IPS DF 4.7 (cell line): ENCODE results near the gene FBXL14.
"Not testable (repeated sequence)": the region's sequence is repeated elsewhere in the genome, so short reads cannot be mapped to it uniquely, and the experiment has no call there.

Experiments used
- DNase-seq: peaks from one replicate; pipeline ENCODE4 v3.0.0-alpha.2; 2013; ENCODE audit warnings: low spot score; ENCODE audit errors: extremely low read depth

Gene FBXL14

GRCh38 chr12:1573960-1574864, 20.2 kb downstream of the FBXL14 start:
- no peak for DNase-seq

DNA sequence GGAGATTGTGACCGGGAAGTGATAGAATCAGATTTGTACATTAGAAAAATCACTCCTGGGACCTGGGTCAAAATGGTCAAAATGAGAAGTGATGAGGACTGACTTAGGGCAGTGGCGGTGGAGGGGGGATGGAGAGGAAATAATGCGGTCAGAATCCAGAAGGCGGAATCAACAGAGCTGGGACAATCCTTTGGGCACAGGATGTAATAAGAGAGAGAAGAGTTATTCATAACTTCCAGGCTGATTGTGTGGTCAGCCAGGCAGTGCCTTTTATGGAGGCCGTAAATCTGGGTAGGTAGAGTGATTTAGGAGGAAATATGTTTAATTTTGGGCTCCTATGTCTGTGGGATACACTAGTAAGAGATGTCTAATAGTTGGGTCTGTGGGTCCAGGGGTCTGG, 21.6 kb downstream of the FBXL14 start:
- no peak for DNase-seq

DNA sequence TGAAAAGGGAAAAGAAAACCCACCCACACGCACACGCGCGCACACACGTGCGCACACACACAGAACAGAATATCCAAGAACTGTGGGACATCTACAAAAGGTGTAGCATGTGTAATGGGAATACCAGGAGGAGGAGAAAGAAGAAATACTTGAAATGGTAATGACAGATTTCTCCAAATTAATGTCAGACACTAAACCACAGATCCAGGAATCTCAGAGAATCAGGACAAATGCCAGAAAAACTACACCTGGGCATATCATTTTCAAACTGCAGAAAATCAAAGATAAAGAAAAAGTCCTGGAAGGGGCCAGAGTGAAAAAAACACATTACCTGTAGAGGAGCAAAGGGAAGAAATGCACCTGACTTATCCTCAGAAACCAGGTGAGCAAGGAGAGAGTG, 26.5 kb downstream of the FBXL14 start:
- DNase-seq, result no peak

DNA sequence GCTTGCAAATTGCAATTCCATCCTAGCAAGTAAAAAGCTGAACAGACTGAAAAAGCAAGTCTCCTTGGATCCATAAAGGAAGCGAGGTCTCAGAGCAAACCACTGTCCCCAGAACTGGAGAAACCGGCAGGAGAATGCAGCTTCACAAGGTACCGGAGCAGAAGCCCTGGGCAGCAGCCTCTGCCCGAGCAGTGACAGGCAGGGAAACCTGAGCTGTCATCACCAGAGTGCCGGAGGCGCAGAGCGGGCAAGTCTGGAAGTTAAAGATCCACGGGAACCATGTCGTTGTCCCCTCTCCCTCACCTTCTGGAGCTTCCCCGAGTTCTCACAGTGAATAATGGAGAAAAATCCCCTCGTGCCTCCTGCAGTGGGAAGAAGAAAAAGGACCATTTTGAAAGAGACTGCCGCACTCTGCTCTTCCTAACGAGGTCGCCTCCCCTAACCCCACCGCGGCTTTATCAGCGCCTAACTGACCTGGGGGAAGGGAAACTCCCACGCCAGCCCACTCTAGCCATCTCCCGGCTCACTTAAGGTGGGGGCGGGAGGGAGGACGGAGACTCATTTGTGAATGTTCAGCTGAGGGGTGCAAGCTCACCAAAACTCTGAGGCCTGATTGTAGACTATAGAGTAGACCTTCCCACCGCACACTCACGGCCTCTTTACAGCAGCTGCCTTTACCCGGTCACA, 27.8 kb downstream of the FBXL14 start:
- DNase-seq, result no peak

DNA sequence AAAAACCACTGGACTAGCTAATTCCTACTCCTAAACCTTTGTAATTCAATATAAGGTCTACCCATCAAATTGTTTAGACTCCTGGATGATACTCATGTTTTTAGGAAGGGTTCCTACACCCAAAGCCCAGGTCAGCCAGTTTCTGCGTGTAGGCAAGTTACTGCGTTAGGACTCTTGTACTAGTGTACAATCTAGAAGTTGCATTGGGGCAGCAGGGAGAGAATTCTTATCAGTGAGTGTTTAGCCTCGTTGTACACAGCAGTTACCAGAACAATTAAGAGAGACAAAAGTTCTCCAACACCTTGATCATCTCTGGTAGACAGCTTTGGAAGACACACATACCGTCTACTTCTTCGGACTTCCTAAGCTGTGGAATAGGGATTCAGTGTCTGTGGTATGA, 29.2 kb downstream of the FBXL14 start:
- no peak for DNase-seq

DNA sequence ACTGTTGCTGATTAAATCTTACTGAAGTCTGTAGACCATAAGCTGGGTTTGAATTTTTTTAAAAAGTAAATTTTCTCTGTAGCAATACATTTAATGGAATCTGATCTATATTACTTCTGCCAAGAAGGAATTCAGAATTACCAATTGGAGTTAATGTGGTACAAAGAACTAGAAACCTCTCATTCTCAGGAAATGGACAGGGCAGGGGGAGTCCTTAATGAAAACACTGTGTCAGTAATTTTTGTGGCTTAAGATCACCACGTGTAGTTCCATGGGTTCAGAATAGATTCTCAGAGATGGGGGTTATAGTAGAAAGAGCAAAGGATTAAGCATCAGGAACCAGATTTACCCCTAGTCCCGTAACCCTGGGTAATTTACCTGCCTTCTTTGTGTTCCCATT, 30.3 kb downstream of the FBXL14 start:
- DNase-seq, result no peak

- DNase-seq, result no peak
Measured at GRCh38 chr12:1562813-1563407, 31.5 kb downstream of the FBXL14 start.

DNA sequence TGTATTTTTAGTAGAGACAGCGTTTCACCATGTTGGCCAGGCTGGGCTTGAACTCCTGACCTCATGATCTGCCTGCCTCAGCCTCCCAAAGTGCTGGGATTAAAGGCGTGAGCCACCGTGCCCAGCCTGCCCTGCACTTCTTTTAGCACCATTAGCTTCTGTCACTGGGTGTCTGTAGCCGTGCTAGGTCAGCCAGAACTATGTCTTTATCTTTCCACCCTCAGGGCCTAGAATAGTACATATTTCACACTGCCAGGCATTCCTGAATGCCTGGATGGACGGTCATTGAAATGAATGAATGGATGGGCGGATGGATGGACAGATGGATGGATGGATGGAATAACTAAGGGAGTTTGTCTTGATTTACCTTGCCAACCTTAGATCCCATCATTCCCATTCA, 33.7 kb downstream of the FBXL14 start:
- DNase-seq, result no peak

GRCh38 chr12:1559676-1560091, 34.7 kb downstream of the FBXL14 start:
- DNase-seq, result no peak

DNA sequence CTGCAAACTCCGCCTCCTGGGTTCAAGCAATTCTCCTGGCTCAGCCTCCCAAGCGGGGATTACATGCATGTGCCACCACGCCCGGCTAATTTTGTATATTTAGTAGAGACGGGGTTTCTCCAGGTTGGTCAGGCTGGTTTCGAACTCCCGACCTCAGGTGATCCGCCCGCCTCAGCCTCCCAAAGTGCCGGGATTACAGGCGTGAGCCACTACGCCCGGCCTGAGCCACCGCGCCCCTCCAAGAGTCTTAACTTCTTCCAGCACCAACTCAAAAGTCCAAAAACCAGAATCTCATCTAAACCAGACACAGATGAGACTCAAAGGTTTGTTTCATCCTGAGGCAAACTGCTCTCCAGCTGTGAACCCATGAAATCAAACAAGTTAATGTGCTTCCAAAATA, 36.3 kb downstream of the FBXL14 start:
- DNase-seq, result not testable (repeated sequence)

DNA sequence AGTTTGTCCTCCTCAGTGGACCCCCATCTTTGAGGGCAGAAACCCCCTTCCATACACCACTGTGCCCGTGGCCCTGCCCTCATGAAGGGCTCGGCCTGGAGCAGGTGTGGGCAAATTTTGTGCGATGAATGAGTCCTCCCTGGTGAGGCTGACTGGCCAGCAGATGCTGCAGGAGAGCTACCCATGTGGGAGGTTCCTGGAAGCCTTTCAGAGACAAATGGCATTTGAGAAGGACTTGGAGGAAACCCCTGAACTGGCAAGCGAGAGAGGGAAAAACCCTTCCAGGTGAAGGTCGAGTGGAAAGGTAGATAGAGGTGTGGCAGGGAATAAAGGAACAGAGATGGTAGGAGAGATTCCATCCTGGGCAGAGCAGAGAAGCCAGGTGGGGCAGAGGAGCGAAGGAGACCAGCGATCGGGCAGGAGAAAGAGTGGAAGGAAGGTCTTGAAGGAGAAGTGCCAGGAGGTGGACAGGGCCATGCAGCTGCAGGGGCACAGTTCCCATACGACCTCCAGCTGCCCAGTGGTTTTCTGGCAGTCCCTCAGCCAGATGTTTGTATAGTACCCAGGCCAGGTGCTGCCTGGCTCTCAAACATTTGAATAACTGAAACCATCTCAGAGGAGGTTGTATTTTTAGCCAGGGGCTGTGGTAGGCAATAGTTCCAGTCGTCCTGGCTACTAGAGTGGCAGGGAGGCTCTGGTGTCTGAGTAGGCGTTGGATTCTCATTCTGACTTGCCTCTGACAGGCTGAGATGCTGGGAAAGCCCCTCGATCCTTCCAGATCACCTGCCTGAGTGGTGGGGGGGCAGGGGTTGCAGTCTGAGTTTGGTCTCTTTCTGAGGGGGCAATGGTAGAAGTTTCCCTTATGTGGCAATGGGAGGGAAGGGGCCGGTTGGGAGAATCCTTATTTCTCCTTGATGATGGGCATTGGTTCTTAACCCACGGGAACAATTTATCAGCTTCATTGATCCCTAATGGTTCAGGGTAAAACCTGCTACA, 40.1 kb downstream of the FBXL14 start:
- DNase-seq, result no peak

DNA sequence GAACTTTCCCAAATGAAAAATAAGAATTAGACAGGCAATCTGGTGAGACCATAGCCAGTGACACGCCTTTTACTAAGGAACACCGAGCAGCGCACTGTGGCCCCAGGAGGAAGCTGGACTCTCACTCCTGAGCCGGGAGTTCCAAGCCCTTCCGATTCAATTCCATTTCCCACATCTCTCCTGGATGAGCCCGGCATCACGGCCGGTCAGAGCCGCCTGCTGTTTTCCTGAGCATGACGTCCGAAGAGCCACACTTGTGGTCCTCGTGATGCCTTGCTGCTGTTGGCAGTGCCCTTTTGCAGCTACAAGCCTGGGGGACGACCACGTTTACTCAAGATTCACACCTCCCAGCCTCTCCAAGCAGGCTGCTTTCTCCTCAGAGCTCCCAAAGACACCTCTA, 40.8 kb downstream of the FBXL14 start:
- no peak for DNase-seq

- no peak for DNase-seq
Measured at GRCh38 chr12:1552911-1553491, 41.4 kb downstream of the FBXL14 start.

DNA sequence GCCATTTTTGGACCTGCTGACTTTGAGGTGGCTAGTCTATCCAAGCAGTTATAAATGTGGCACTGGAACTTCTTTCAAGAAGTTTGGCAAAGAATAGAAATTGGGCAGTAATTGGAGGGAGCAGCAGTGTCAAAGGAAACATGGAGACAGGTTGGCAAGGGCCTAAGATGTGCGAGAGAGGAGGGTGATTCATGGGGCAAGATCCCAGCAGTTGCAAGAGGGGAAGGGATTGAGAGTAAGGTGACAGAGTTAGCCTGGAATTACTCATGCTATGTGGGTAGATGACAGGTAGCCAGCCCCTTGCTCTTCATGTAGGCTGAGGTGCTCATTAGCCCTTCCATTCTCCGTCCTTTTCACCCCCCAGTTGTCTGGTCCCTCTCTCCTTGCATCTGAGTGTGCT, 42.2 kb downstream of the FBXL14 start:
- no peak for DNase-seq

DNA sequence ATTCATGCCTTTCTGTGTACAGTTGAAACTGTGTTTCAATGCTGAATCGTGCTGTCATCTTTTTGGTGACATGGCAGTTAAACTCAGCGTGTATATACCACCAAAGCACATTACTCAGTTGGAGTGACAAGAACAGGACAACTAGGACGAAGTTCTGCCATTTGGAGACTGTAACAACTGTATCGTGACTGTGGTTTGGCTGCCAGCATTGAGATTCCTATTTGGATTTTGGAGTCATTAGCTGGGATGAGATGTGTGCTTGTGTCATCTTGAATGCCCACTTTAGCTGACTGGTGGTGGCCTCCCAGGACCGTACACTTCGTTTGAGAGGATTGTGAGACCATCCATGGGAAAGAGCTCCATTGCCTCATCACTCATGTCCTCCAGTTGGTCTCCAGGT, 42.9 kb downstream of the FBXL14 start:
- no peak for DNase-seq

- DNase-seq, result no peak
Measured at GRCh38 chr12:1546931-1547640, 47.3 kb downstream of the FBXL14 start.

DNA sequence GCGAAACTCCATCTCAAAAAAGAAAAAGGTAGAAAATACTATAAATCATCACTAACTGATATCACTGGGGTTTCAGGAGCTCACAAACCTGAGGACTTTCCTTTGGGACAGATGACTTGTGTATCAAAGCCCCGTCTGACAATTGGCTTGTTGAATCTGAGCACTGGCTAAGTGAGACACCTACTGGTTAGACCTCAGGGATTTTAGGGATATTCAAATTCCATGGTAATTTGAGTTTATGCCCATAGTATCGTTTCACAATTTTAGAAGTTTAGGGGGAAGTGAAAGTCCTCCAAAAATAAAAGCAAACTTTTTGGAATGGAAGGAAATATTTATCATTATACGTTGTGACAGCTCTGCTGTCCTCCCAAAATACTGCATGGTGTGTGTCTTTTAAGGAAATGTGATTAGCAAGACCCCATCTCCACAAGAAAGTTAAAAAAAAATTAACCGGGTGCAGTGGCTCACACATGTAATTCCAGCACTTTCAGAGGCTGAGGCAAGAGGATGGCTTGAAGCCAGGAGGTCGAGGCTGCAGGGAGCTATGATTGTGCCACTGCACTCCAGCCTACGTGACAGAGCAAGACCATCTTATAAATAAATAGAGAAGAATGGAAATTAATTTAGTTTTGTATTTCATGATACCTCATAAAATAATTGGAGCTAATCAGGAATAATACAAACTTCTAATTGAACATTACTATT, 49.2 kb downstream of the FBXL14 start:
- DNase-seq, result no peak

GRCh38 chr12:1542599-1542998, 51.8 kb downstream of the FBXL14 start:
- no peak for DNase-seq

DNA sequence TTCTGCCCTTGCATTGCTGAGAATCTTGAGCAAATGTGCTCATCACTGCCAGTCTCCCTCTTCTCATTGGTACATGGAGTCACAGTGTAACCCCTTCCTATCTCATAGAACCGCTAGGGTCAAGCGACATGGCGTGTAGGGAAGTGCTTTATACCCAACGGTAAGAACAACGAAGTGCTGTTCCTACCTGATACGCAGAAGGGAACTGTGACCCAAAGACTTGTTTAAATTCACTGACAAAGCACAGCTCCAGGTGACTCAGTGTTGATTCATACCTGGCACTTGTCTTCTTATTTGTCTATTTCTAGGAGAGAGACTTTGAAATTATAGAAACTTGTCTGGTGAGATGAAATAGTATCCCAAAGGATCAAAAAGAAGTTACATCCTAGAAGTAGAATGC, 53.7 kb downstream of the FBXL14 start:
- DNase-seq, result no peak

DNA sequence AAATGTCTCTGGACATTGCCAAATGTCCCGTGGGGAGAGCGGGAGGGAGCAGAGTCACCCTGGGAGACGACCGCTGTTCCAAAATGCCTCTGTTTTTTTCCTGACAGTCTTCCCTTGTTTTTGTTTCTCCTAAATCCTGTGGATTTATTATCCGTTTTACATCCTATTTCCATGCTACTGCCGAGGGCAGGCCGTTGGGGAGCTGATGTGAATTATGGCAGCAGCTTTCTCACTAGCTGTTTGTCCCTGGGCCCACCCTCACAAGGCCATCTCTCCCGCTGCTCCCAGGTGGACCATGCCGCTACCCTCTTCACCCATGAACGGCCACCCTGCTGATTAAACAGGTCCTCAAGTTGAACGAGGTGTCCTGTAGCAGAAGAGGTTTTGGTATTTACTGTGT, 55.2 kb downstream of the FBXL14 start:
- DNase-seq, result no peak
